Urinary bladder (tissue), 4 donors: ENCODE results near the gene RNU2-63P. TPM values are rescaled to one million over a fixed set of nuclear protein-coding genes. Genes with fewer than 3 reads are reported as not detected.
"Not testable (repeated sequence)": the region's sequence is repeated elsewhere in the genome, so short reads cannot be mapped to it uniquely, and the experiment has no call there.

Experiments
- DNase-seq: peaks from one replicate; pipeline ENCODE4 v3.0.0-alpha.2; 2015; ENCODE audit errors: extremely low spot score
- H3K27ac ChIP-seq: one replicate; pipeline ENCODE4 v1.5.1; 2013; ENCODE audit warnings: low read depth, mild to moderate bottlenecking, moderate library complexity
- H3K36me3 ChIP-seq: one replicate; pipeline ENCODE4 v1.6.1; 2013; ENCODE audit warnings: mild to moderate bottlenecking, moderate library complexity; ENCODE audit not compliant: insufficient read depth
- H3K4me1 ChIP-seq: one replicate; pipeline ENCODE4 v1.6.1; 2013; ENCODE audit warnings: mild to moderate bottlenecking, moderate library complexity; ENCODE audit not compliant: insufficient read depth
- H3K4me3 ChIP-seq: one replicate; pipeline ENCODE4 v1.5.1; 2013; ENCODE audit warnings: low read depth, low read length
- WGBS: extraction: QIAGEN DNeasy Blood & Tissue Kit; methylation state at CpG from one replicate; pipeline ENCODE4 v1.1.7; 2013; 5-methylcytosine and 5-hydroxymethylcytosine counted together
- polyA plus RNA-seq: library from polyadenylated mRNA; stranded (reverse); fragments of 200-250 nt; gene quantifications from one replicate; pipeline ENCODE4 v1.2.3, GENCODE V29; 2013
- small RNA-seq: library from RNA; depleted of rRNA; stranded (forward); fragments of <200 nt; gene quantifications from one replicate; pipeline ENCODE3, GENCODE V24; 2014
- total RNA-seq: library from RNA; depleted of rRNA; stranded (reverse); fragments of >200 nt; gene quantifications from one replicate; pipeline ENCODE4 v1.2.3, GENCODE V29; 2014
- donor health status: healthy with polysubstance abuse.
- donor health status: healthy.

The RNU2-63P gene
- total and polyA plus RNA-seq, 2 donors: not detected

DNA sequence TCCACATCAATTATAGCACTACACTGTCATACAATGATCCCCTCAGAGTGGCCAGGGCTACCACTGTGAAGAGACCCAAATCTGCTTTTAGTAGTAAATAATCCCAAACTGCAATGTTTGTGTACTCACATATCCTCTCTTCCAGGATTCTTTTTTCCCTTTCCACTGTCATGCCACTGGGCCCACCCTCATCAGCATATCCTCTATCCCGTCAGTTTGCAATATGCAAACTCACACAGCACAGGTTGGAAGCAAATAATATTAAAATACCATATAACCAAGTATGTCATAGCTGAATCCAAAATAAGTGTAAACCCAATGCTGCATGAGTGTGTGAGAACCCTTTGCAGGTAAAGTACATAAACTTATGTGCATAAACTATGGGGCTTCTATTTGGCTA, 28.9 kb downstream of the RNU2-63P start:
- H3K36me3 ChIP-seq, H3K27ac ChIP-seq, H3K4me1 ChIP-seq, H3K4me3 ChIP-seq, DNase-seq: not testable (repeated sequence)
- WGBS: no CpG with 5 or more reads among the region's 1 CpG

DNA sequence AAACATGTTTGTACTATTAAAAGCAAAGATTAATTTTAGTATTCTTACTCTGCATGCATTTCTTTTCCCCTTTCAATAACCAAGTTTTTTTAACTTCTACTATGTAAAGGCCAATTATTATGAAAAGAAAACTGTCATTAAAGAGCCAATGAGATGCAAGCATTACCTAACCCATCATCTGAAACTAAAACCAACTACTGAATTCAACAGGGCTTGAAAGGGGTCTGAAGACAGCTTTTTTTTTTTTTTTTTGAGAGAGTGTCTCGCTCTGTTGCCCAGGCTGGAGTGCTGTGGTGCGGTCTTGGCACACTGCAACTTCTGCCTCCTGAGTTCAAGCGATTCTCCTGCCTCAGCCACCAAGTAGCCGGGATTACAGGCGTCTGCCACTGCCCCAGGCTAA, 30.4 kb downstream of the RNU2-63P start:
- DNase-seq, H3K27ac ChIP-seq, H3K4me3 ChIP-seq, H3K4me1 ChIP-seq, H3K36me3 ChIP-seq: not testable (repeated sequence)
- WGBS: 73% methylated on average over 5 of the region's 5 CpGs

DNA sequence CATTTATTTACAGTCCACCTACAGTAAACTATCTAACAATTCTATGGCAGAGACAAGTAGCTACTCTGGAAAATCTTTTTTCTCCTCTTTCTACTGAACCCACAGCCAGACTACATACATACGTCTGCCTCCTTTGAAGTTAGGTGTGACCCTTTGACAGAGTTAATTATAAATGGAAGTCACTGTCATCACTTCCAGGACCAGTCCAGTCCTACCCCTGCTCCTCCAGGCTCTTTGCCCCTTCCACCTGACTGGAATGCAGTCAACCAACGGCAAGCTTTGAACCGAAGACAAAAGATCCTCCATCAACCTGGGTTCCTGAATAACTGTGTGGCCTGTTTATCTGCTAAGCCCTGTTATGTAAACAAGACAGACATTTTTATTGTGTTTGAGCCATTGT, 35.2 kb downstream of the RNU2-63P start:
- not testable (repeated sequence) for DNase-seq, H3K27ac ChIP-seq, H3K4me3 ChIP-seq, H3K4me1 ChIP-seq, H3K36me3 ChIP-seq
- no CpG with 5 or more reads among the region's 3 CpGs for WGBS

DNA sequence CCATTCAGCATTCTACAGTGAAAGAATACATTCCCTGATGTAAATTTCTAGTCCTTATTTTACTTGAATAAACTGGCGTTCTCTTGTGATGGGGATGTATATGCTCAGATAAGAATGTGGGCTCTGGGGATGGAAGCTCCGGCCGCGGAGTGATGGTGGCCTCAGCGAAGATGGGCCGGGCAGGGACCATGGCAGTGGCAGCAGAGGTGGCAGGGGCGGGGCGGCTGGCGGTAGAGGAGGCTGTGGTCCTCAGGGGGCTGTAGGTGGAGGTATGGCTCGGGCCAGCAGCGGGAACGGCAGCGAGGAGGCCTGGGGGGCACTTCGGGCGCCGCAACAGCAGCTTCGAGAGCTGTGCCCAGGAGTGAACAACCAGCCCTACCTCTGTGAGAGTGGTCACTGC, 44.0 kb downstream of the RNU2-63P start:
- not testable (repeated sequence) for H3K4me1 ChIP-seq, H3K27ac ChIP-seq, H3K36me3 ChIP-seq, H3K4me3 ChIP-seq, DNase-seq
- WGBS: 85% methylated on average over 4 of the region's 17 CpGs

Small RNAs within 50 kb of the gene (small RNA-seq; reads per million reads assigned to genes)
- 5.1 reads per million, percentile 92 among the genes with 10 or more reads in this experiment for gene RNU2-63P

Other genes starting within 250 kb of the RNU2-63P start
- 0.42 TPM for gene RGPD2, start 190.8 kb downstream of the RNU2-63P start, total RNA-seq
- gene RGPD2, start 190.8 kb downstream of the RNU2-63P start, polyA plus RNA-seq: 1.6 TPM
- 35.3 TPM for gene KRCC1, start 39.2 kb upstream of the RNU2-63P start, total RNA-seq
- 28.0 TPM for gene KRCC1, start 39.2 kb upstream of the RNU2-63P start, polyA plus RNA-seq
- gene SMYD1, start 51.3 kb upstream of the RNU2-63P start, total RNA-seq: 5.7 TPM
- 0.06 TPM for gene SMYD1, start 51.3 kb upstream of the RNU2-63P start, polyA plus RNA-seq
- not detected for gene FABP1, start 111.5 kb upstream of the RNU2-63P start, total RNA-seq
- gene FABP1, start 111.5 kb upstream of the RNU2-63P start, polyA plus RNA-seq: 4.7 TPM
- gene THNSL2, start 153.8 kb upstream of the RNU2-63P start, total RNA-seq: 17.7 TPM
- 30.4 TPM for gene THNSL2, start 153.8 kb upstream of the RNU2-63P start, polyA plus RNA-seq